Stomach (tissue), 4 donors: ENCODE results near the gene OR4P4.

Experiments
- CTCF ChIP-seq, 7 experiments: fragments of 450-650 bp in 4 of 7; fragments of 200-600 bp in 3 of 7; sonication (generic) in 3 of 7; IDR thresholded peaks; one replicate each; pipeline ENCODE4 v1.5.1; 2016 to 2019; ENCODE audit warnings: antibody characterized with exemption in 7 of 7, control low read depth in 2 of 7, mild to moderate bottlenecking in 1 of 7
- POLR2A ChIP-seq, 4 donors: fragments of 450-650 bp; IDR thresholded peaks; one replicate each; pipeline ENCODE4 v1.6.1; 2016; ENCODE audit warnings: antibody characterized with exemption in 4 of 4, control low read depth in 2 of 4, mild to moderate bottlenecking in 1 of 4, moderate library complexity in 1 of 4
- POLR2AphosphoS5 ChIP-seq, 3 donors: sonication (generic); formaldehyde crosslinking; IDR thresholded peaks; one replicate each; pipeline ENCODE4 v1.6.1; 2016; ENCODE audit warnings: antibody characterized with exemption in 3 of 3

GRCh38 chr11:55658608-55659007, 23.7 kb downstream of the OR4P4 start:
- TF ChIP-seq POLR2A (IDR thresholded peaks at IDR 0.05), result no peak
- no peak for TF ChIP-seq CTCF (IDR thresholded peaks at IDR 0.05)
- no peak for TF ChIP-seq POLR2AphosphoS5 (IDR thresholded peaks at IDR 0.05)
